Measurements from ENCODE around the gene NAGS.
A peak's percentile ranks its signal among the peaks of the same experiment; 100 is the strongest.
"Not testable (repeated sequence)": the region's sequence is repeated elsewhere in the genome, so short reads cannot be mapped to it uniquely, and the experiment has no call there.

The NAGS gene

DNA sequence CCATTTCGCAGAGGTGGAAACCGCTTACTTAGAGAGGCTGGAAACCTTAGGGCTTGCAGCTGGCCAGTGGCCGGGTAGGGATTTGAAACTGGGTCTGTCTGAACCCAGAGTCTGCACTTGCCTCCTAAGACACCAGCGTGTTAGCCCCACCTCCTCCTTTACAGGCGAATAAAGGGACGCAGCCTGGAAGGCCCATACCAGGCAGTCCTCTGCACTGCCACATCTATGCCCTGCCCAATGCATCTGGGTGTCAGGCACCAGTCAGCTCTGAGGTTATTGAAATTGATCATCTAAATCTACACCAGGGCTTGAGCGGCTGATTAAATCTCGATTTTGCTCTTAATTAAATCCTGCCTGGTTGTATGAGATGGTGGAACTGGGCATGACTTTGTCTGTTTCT, 19.9 kb upstream of the NAGS start:
- DNase-seq: no peak

DNA sequence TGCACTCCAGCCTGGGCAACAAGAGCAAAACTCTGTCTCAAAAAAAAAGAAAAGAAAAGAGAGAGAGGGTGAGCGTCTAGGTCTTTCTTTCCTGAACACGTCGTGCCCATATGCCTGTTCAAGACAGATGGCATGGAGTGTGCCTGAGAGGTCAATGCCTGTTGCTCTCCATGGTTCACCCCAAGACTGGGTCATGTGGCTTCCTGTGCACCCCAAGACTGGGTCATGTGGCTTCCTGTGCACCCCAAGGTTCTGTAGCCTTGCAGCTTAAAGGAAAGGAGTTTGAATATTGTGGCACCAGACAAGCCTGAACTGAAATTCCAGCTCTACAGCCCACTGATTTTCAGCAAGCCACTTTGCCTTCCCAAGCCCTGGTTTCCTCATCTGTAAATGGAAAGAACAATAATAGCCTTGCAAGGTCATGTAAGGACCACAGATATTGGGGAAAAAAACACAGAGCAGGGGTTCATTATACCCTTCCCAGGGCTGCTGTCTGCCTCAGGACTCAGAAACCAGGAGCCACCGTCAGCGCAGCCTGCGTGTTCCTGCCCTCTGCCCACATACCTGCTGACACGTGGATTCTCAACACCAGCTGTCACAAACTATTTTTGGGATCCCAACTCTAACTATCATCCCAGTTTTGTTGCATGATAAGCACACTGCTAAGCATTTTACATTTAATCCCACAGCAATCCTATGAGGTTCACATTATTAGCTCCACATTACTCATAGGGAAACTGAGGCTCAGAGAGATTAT, 18.0 kb upstream of the NAGS start:
- DNase-seq: no peak

DNA sequence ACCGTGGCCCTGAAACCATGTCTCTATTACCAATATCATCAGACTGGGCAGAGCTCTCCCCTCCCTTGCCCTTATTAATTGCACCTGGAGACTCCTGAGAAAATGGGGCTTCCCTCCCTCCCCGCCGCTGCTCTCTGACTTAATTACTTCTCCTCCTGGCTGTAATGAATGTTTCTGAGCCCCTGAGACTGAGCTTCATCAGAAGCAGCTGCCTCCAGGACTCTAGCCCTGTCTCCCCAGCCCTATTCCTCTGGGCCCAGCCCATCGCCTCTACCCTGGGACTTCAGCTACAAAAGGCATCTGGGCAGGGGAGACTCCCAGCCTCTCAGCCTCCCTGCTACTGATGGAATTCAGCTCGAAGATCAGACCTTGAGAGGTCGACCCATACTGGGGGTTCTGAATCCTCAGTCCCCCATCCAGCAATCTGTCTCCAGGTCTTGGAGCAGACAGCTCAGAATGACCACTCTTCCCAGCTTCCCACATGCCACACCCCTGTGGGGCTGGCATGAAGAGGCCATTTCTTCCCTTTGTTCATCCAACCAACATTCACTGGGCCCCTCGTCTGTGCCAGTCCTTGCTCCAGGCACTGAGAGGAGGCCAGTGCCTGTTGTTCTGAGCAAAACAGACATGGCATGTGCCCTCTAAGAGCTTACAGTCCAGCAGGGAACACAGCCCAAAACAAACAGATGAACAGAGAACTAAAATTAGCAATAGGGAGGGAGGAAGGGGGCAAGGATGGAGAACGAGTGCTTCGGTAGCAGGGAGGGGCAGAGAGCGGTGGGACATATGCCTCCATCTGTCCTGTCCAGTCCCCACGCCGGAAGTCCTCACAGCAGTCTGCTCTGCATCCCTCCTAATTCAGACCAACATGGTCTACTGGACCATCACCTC, 17.0 kb upstream of the NAGS start:
- no peak for DNase-seq

DNA sequence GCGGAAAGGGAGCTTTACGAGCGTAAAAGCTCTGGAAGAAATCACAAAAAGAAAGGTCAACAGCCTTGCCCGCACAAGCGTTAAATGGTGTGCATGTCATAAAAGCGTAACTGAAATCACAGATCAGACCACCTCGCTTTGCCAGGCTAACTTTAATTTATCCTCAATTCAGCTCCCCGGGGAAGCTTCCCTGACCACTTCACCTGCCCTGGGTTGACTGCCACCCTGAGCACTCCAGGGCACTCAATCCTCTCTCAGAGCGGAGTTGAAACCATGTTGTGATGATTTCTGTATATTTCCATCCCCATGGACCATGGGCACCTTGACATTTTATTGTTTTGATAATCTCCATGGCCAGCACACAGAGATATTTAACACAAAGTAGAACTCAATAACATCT, 16.1 kb upstream of the NAGS start:
- DNase-seq: no peak

DNA sequence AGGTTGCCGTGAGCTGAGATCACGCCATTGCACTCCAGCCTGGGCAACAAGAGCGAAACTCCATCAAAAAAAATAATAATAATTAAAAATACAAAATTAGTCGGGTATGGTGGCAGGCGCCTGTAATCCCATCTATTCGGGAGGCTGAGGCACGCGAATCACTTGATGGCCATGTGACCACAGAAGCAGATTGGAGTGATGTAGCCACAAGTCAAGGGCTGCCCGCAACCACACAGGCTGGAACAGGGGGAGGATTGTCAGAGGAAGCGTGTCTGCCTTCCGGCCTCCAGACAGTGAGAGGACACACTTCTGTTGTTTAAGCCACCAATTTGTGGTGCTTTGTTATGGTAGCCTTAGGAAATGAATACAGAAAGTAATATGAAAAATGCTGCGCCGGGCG, 11.8 kb upstream of the NAGS start:
- DNase-seq: no peak

DNA sequence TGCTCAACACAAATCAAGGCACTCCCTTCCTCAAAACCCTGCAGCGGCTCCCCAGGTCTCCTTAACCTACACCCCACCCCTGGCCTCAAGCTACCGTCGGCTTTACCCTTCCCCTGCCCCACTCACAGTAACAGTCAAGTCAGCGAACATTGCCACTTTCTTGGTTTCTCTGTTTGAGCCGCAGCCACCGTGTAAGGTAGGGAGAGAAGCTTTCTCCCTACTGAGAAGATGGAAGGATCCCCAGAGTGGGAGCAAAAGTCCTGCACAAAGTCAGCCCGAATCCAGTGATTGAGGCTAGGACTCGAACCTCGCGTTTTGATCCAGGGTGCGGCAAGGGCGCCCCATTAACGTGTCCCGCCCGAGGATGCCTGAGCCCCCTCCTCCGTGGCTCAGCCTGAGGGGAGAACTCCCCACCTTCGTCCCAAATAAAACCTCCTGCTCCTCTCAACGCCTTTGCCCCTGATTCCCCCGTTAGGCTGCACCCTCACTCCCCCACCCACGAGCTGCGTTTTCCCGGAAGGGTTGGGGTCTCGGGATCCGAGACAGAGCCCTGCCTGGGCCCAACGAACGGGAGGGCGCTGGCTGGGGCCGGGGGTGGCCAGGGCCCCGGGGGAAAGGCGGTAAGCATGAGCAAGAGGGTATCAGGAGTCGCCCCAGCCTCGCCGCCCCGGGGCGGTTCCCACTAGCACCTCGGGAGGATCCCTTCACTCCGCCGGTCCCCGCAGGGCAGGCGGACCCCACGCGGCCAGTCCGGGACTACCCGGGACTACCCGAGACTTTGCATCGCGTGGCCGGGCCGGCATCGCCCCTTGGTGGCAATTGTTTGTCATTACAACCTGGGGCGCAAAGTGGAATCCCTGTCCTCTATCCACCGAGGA, 9.9 kb upstream of the NAGS start:
- DNase-seq: peak; percentile 51 to 62

DNA sequence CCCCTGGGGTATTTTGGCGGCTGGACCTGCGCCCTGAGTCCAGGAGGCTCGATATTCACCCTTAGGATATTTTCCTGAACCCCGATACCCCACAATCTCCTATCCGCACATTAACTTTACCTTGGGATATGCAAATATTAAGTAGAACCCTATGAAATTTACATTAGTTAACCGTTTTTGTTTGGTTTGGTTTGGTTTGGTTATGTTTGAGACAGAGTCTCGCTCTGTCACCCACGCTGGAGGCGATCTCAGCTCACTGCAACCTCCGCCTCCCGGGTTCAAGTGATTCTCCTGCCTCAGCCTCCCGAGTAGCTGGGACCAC, 9.3 kb upstream of the NAGS start:
- no peak for DNase-seq

DNA sequence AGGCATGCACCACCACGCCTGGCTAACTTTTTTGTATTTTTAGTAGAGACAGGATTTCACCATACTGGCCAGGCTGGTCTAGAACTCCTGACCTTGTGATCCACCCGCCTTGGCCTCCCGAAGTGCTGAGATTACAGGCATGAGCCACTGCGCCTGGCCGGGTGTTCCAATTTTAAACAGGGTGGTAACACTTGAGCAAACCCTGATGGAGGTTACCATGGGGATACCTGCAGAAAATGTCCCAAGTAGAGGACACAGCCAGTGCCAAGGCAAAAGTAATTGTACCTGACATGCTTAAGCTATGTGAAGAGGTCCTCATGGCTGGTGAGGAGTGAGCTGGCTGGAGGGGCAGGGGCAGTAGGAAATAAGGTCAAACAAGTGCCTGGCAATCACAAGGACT, 7.2 kb upstream of the NAGS start:
- DNase-seq: not testable (repeated sequence)

DNA sequence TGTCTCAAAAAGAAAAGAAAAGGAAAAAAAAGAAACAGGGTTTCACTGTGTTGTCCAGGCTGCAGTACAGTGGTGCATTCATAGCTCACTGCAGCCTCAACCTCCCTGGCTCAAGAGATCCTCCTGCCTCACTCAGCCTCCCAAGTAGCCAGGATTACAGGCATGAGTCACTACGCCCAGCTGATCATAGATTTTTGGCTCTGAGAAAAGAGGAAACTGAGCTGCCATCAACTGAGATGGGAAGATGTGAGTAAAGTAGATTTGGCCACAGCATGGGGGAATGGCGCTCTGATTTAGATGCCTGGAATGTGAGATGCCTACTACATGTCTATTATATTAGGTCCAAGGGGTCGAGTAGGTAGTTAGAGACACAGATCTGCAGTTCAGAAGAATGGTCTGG, 5.9 kb upstream of the NAGS start:
- DNase-seq: no peak

DNA sequence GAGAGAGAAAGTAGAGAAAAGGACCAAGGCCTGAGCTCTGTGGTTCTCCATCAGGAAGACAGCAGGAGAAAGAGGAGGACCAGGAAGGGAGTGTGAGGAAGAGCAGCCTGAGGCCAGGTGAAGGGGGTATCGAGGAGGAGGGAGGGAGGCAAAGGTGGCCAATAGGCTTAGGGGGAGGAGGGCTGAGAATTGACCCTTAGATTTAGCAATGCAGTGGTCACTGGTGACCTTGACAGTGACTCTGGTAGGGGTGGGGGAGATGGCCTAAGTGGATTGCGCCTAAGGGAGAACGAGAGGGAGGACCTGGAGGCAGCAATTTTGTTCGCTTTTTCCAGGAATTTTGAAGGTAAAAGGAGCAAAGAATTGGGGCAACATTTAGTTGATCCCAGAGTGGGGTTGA, 5.4 kb upstream of the NAGS start:
- DNase-seq: no peak

DNA sequence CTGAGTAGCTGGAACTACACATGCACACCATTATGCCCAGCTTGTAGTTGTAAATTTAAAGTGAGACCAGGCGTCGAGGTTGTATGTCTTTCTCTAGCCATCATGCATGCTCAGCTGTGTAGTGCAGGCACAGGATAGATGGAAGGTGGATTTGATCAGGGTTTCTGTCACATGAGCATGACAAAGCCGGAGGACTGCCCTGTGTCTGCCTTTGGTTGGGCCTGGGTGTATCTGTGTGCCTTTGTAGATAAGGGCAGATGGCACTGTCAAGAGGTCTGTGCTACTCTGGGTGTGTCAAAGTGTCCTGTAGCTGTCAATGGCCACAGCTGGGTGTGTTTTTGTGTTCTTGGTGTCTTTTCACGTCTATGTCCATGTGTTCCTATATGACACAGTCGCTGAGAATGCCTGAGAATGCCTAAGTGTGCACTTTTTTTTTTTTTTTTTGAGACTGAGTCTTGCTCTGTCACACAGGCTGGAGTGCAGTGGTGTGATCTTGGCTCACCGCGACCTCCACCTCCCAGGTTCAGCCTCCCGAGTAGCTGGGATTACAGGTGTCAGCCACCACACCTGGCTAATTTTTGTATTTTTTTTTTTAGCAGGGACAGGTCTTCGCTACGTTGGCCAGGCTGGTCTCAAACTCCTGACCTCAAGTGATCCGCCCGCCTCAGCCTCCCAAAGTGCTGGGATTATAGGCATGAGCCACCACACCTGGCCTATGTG, 4.1 kb upstream of the NAGS start:
- no peak for DNase-seq

DNA sequence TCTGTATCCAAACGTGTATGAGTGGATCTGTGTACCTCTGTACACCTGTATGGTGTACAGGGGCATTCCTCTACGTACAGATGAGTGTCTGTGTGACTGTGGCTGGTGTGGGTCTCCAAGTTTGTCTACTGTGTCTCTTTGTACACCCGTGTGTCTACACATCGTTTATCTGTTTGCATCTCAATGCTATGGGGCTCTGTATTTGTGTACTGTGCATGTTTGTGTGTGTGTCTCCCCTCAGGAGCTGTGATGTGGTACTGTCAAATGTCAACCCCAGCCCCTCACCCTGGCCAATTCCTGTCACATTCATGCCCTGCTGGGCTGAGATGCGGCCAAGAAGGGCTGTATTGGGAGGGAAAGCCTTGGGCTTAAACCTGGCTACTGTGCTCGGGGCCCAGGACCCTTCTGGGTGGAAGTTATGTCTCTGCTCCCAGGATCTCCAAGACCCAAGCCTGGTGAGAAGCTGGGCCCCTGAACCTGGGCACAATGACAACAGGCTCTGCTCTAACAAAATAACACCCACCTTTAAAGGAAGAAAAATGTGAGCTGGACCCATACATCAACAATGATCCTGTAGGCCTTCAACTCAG, 3.5 kb upstream of the NAGS start:
- DNase-seq: no peak

DNA sequence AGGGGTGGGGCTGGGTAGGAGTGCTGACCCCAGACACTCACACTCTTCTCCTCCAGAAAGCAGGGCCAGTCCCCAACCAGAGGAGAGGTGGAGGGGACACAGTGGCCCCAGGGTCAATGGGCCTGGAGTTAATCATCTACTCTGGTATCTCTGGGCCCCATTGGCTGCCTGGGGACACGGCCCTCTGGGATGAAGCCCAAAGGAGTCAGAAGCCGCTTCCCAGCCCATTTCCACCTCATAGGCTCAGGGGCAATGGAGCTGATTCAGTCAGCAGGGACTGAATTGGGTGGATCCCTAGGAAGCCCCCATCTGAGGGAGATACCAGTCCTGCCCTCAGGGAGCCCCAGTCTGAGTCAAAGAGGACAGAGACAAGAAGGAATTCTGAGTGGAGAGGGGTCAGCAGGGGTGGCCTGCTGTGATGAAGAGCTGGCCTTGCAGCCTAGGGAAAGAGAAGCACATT, 2.9 kb upstream of the NAGS start:
- DNase-seq: no peak

DNA sequence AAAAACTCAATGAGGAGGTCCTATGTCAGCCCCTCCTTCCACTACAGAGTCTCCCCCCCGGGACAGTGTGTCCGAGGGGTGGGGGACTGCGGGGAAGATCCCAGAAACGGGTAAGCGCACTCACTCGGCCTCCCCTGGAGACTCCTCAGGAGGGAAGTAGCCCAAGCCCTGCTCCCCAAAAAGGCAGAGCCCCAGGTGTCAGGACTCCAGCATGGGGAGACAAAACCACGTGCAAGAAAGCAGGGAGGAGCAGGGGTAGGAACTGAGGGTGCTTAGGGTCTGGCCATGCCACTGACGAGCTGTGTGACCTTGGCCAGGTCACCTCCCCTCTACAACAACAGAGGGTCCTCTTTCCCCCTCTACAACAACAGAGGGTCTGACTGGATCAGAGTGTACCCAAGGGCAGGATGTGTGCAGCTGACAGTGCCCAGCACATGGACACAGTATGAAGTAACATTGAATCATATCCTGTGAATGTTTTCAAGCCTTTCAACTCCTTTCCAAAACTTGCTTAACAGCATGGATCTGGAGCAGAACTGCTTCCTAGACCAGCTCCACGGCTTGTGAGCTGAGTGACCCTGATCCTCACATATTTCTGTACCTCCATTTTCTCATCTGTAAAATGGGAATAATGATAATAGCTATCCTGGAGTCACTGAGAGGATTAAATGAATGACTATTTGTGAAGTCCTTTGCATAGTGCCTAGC, 2.1 kb upstream of the NAGS start:
- DNase-seq: no peak

DNA sequence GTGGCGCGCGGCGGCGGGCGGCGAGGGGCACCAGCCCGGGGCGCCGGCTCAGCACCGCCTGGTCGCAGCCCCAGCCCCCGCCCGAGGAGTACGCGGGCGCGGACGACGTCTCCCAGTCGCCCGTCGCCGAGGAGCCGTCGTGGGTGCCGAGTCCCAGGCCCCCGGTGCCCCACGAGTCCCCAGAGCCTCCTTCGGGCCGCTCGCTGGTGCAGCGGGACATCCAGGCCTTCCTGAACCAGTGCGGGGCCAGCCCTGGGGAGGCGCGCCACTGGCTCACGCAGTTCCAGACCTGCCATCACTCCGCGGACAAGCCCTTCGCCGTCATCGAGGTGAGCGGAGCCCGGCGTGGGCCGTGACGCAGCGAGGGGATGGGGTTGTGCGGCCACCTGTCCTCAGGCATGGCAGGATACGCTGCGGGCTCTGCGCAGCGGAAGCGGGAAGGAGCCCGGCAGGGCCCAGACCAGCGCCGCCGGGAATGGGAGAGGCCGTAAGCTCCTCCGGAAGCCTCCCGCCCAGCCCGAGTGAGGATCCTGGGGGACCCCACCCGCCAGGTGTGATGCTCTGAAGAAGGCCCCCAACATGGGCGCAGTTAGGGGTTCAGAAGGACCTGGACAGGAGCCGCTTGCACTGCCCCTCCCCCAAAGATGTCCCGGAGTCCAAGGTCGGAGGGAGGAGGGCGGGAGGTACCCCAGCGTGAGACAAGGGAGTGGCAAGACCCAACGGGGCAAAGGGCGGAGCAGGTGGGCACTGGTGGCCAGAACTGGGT, 522 bp downstream of the NAGS start:
- DNase-seq: peak in 1 of 2 experiments; percentile 5

DNA sequence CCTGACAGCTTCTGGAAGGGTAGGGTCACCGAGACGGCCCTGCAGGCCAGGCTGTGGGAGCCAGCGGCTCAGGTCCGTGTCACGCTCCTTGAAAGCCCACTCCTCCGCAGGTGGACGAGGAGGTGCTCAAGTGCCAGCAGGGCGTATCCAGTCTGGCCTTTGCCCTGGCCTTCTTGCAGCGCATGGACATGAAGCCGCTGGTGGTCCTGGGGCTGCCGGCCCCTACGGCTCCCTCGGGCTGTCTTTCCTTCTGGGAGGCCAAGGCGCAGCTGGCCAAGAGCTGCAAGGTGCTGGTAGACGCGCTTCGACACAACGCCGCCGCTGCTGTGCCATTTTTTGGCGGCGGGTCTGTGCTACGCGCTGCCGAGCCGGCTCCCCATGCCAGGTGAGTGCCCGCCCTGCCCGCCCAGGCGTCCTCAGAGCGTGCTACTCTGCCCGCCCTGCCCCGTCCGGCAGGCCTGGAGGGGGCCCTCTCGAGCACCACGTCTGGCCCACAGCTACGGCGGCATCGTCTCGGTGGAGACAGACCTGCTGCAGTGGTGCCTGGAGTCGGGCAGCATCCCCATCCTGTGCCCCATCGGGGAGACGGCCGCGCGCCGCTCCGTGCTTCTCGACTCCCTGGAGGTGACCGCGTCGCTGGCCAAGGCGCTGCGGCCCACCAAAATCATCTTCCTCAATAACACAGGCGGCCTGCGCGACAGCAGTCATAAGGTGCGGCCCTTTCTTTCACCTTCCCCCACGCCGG, 1.3 kb downstream of the NAGS start:
- peak; percentile 16 to 27 for DNase-seq

DNA sequence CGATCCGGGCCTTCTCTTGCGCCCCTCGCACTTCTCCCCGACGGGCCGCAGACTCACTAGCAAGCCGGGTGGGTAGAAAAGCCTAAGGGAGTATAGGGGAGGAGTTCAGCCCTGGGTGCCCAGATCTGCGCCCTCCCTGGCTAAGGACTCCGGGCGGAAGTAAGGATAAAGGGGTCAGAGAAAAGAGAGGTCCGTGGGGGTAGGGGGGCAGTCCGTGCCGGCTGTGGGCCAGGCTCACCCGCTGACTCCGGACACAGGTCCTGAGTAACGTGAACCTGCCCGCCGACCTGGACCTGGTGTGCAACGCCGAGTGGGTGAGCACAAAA, 1.8 kb downstream of the NAGS start:
- DNase-seq: no peak

DNA sequence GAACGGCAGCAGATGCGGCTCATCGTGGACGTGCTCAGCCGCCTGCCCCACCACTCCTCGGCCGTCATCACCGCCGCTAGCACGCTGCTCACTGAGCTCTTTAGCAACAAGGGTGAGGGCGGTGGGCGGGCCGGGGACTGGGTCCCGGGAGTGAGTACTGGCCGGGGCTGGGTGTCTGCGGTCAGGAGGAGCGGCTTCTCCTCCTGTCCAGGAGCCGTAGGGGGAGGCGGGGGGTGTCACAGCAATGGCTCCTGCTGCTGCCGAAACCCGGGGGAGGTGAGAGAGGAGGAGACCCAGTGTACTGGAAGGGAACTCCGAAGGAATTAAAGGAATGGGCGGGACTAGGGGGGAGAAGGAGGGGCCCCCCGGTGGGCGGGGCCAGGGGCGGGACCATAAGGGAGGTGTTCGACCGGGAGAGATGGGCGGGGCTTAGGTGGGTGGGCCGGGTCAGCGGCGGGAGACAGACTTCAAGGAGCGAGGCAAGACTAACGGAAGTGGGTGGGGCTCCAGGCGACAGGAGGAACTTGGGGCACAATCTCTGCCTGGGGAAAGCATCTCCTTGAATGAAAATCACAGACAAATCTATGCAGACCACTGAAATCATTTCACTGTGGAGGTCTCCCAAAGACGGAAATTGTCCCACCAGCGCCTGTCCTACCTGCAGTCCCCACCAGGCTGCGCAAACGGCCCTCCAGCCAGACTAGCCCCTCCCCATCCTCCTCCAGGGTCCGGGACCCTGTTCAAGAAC, 2.4 kb downstream of the NAGS start:
- DNase-seq: peak; percentile 97 to 98

All from stimulated activated CD4-positive, alpha-beta T cell treated with anti-CD3 and anti-CD28 coated beads, Interleukin-4, amount 100 ng/mL, for 4 hours (primary cell).